GOT3 (cell line): ENCODE results near the gene CPED1.
"Not testable (repeated sequence)": the region's sequence is repeated elsewhere in the genome, so short reads cannot be mapped to it uniquely, and the experiment has no call there.

Experiments used
- DNase-seq: peaks from one replicate; lab custom pipeline; 2025; ENCODE audit warnings: mixed read lengths; lab: John Stamatoyannopoulos, UW

Gene CPED1

GRCh38 chr7:121017586-121017985 lies 29.1 kb downstream of the CPED1 start:
- no peak for DNase-seq

GRCh38 chr7:121019018-121019417 lies 30.5 kb downstream of the CPED1 start:
- DNase-seq: no peak

- DNase-seq: no peak
Observed at GRCh38 chr7:121020249-121020988, 31.9 kb downstream of the CPED1 start.

GRCh38 chr7:121020989-121021969 lies 32.8 kb downstream of the CPED1 start:
- DNase-seq: no peak

- no peak for DNase-seq
Observed at GRCh38 chr7:121023194-121023593, 34.7 kb downstream of the CPED1 start.

GRCh38 chr7:121023683-121024511 lies 35.4 kb downstream of the CPED1 start:
- no peak for DNase-seq

- DNase-seq: no peak
Observed at GRCh38 chr7:121024611-121025010, 36.1 kb downstream of the CPED1 start.

GRCh38 chr7:121026159-121026558 lies 37.6 kb downstream of the CPED1 start:
- DNase-seq: no peak

GRCh38 chr7:121026577-121027111 lies 38.1 kb downstream of the CPED1 start:
- no peak for DNase-seq

- no peak for DNase-seq
Observed at GRCh38 chr7:121027761-121028669, 39.5 kb downstream of the CPED1 start.

GRCh38 chr7:121029302-121029701 lies 40.8 kb downstream of the CPED1 start:
- DNase-seq: no peak

GRCh38 chr7:121030308-121030707 lies 41.8 kb downstream of the CPED1 start:
- DNase-seq: no peak

- no peak for DNase-seq
Observed at GRCh38 chr7:121032645-121033460, 44.3 kb downstream of the CPED1 start.

GRCh38 chr7:121034929-121035328 lies 46.4 kb downstream of the CPED1 start:
- no peak for DNase-seq

GRCh38 chr7:121036776-121037175 lies 48.3 kb downstream of the CPED1 start:
- DNase-seq: not testable (repeated sequence)

- DNase-seq: not testable (repeated sequence)
Observed at GRCh38 chr7:121037329-121037728, 48.8 kb downstream of the CPED1 start.

GRCh38 chr7:121037957-121038716 lies 49.6 kb downstream of the CPED1 start:
- no peak for DNase-seq

GRCh38 chr7:121038717-121039509 lies 50.4 kb downstream of the CPED1 start:
- no peak for DNase-seq
